ENCODE measurements around the gene H3-3A.

H3-3A gene

GRCh38 chr1:226111098-226111882, 48.8 kb downstream of the H3-3A start:
- DNase-seq (ENCODE audit: low read depth), result no peak

GRCh38 chr1:226111883-226112261, 49.4 kb downstream of the H3-3A start:
- DNase-seq (ENCODE audit: low read depth), result no peak

- no peak for DNase-seq (ENCODE audit: low read depth)
These were observed 50.1 kb downstream of the H3-3A start for GRCh38 chr1:226112626-226113025.

- no peak for DNase-seq (ENCODE audit: low read depth)
These were observed 54.2 kb downstream of the H3-3A start for GRCh38 chr1:226116673-226117072.

GRCh38 chr1:226117330-226117729, 54.8 kb downstream of the H3-3A start:
- DNase-seq (ENCODE audit: low read depth), result no peak

GRCh38 chr1:226118357-226118756, 55.8 kb downstream of the H3-3A start:
- no peak for DNase-seq (ENCODE audit: low read depth)

- no peak for DNase-seq (ENCODE audit: low read depth)
These were observed 56.7 kb downstream of the H3-3A start for GRCh38 chr1:226119169-226119568.

- DNase-seq (ENCODE audit: low read depth), result no peak
These were observed 57.9 kb downstream of the H3-3A start for GRCh38 chr1:226120398-226120797.

- no peak for DNase-seq (ENCODE audit: low read depth)
These were observed 58.6 kb downstream of the H3-3A start for GRCh38 chr1:226121049-226121586.
